ENCODE data around the gene FAM120AOS. TPM values are rescaled to one million over a fixed set of nuclear protein-coding genes. Genes with fewer than 3 reads are reported as not detected.

The FAM120AOS gene
- polyA plus RNA-seq, 1 donor from 2014 or later, result 44.5 TPM

GRCh38 chr9:93456022-93456421 is 2.6 kb upstream of the FAM120AOS start:
- peaks cover 48% of the 10 kb centered on the region for H3K79me2 ChIP-seq (replicated peaks; ENCODE audit: insufficient read depth, low read length)
- TF ChIP-seq MXI1 (conservative IDR thresholded peaks at IDR 0.05; ENCODE audit: poor library complexity, severe bottlenecking), result no peak
- TF ChIP-seq EP300 (conservative IDR thresholded peaks at IDR 0.05; ENCODE audit: poor library complexity, severe bottlenecking), result no peak
- H3K9me2 ChIP-seq (ENCODE audit: insufficient read depth, low read length), result no peaks in the 10 kb centered on the region
- no peaks in the 10 kb centered on the region for H4K20me1 ChIP-seq (ENCODE audit: insufficient read depth)
- H3K36me3 ChIP-seq (ENCODE audit: insufficient read depth, low read length), result no peaks in the 10 kb centered on the region
- H3K9ac ChIP-seq (ENCODE audit: low read length), result no peak overlapping the region
- no peaks in the 10 kb centered on the region for H3F3A ChIP-seq (ENCODE audit: insufficient read depth, low read length, poor library complexity, severe bottlenecking)
- no peak overlapping the region for H3K27ac ChIP-seq (ENCODE audit: low read length)
- no peak overlapping the region for H2AFZ ChIP-seq (ENCODE audit: low read depth, low read length)
- H3K4me2 ChIP-seq (ENCODE audit: low read length), result no peak overlapping the region
- H3K9me3 ChIP-seq (ENCODE audit: low read length), result no peaks in the 10 kb centered on the region
- no peak overlapping the region for H3K4me3 ChIP-seq (ENCODE audit: low read length)
- no peaks in the 10 kb centered on the region for H3K27me3 ChIP-seq (ENCODE audit: insufficient read depth, low read depth, low read length)

- H3K79me2 ChIP-seq (replicated peaks; ENCODE audit: insufficient read depth, low read length), result peaks cover 46% of the 10 kb centered on the region
- H3K4me2 ChIP-seq (ENCODE audit: low read length), result peak overlapping the region; percentile 66
- peak overlapping the region; percentile 74 for H3K27ac ChIP-seq (ENCODE audit: low read length)
- no peak overlapping the region for H2AFZ ChIP-seq (ENCODE audit: low read depth, low read length)
- H3K36me3 ChIP-seq (ENCODE audit: insufficient read depth, low read length), result no peaks in the 10 kb centered on the region
- peak overlapping the region; percentile 94 for H3K4me3 ChIP-seq (ENCODE audit: low read length)
- H3F3A ChIP-seq (ENCODE audit: insufficient read depth, low read length, poor library complexity, severe bottlenecking), result peaks cover 3% of the 10 kb centered on the region
- no peaks in the 10 kb centered on the region for H3K9me2 ChIP-seq (ENCODE audit: insufficient read depth, low read length)
- H4K20me1 ChIP-seq (ENCODE audit: insufficient read depth), result no peaks in the 10 kb centered on the region
- no peak for TF ChIP-seq MXI1 (conservative IDR thresholded peaks at IDR 0.05; ENCODE audit: poor library complexity, severe bottlenecking)
- TF ChIP-seq EP300 (conservative IDR thresholded peaks at IDR 0.05; ENCODE audit: poor library complexity, severe bottlenecking), result no peak
- no peak for TF ChIP-seq SMC3 (conservative IDR thresholded peaks at IDR 0.05; ENCODE audit: poor library complexity)
- no peak for TF ChIP-seq EZH2 (IDR thresholded peaks at IDR 0.05; ENCODE audit: borderline replicate concordance, insufficient read depth, low read length, poor library complexity, severe bottlenecking)
- no peak for TF ChIP-seq CTCF (IDR thresholded peaks at IDR 0.05; ENCODE audit: poor library complexity, severe bottlenecking)
- TF ChIP-seq TAF1 (IDR thresholded peaks at IDR 0.05; ENCODE audit: low read depth), result no peak
- TF ChIP-seq REST (IDR thresholded peaks at IDR 0.05; ENCODE audit: borderline replicate concordance), result no peak
- TF ChIP-seq RAD21 (conservative IDR thresholded peaks at IDR 0.05), result no peak
- TF ChIP-seq POLR2AphosphoS5 (IDR thresholded peaks at IDR 0.05), result no peak
- H3K27me3 ChIP-seq (ENCODE audit: insufficient read depth, low read depth, low read length), result no peaks in the 10 kb centered on the region
- peak overlapping the region; percentile 80 for H3K9ac ChIP-seq (ENCODE audit: low read length)
- no peaks in the 10 kb centered on the region for H3K9me3 ChIP-seq (ENCODE audit: low read length)
Measured at GRCh38 chr9:93452710-93453046, 703 bp downstream of the FAM120AOS start.
